Astrocyte (in vitro differentiated cells and primary cell): ENCODE results near the gene VWA2. TPM values are rescaled to one million over a fixed set of nuclear protein-coding genes. Genes with fewer than 3 reads are reported as not detected.

Experiments used
- DNase-seq: peaks from one replicate; pipeline ENCODE4 v3.0.0-alpha.2; 2010; ENCODE audit warnings: low read depth
- FAIRE-seq: peaks from 2 replicates; lab custom pipeline; 2011; peaks lifted over from hg19 to GRCh38; lab: Jason Lieb, UNC
- H2AFZ ChIP-seq: 2 replicates; pipeline ENCODE4 v1.6.0; 2012; ENCODE audit warnings: low read depth, low read length, inconsistent platforms
- H3K27ac ChIP-seq: 2 replicates; pipeline ENCODE4 v1.5.1; 2011; ENCODE audit warnings: low read depth, low read length, inconsistent platforms
- H3K27me3 ChIP-seq: 2 replicates; pipeline ENCODE4 v1.6.0; 2011; ENCODE audit warnings: low read length, inconsistent platforms; ENCODE audit not compliant: insufficient read depth
- H3K36me3 ChIP-seq: 2 replicates; pipeline ENCODE4 v1.5.1; 2011; ENCODE audit warnings: low read length, inconsistent platforms; ENCODE audit not compliant: insufficient read depth
- H3K4me1 ChIP-seq: 2 replicates; pipeline ENCODE4 v1.5.1; 2011; ENCODE audit warnings: low read length, inconsistent platforms; ENCODE audit not compliant: insufficient read depth
- H3K4me2 ChIP-seq: 2 replicates; pipeline ENCODE4 v1.6.0; 2012; ENCODE audit warnings: low read length, inconsistent platforms
- H3K4me3 ChIP-seq: 2 replicates; pipeline ENCODE4 v1.5.1; 2011; ENCODE audit warnings: low read depth, mild to moderate bottlenecking, low read length, inconsistent platforms; ENCODE audit not compliant: insufficient read depth
- H3K79me2 ChIP-seq: 2 replicates; pipeline ENCODE4 v1.6.0; 2012; ENCODE audit warnings: mild to moderate bottlenecking, low read length, inconsistent platforms; ENCODE audit not compliant: insufficient read depth
- H3K9ac ChIP-seq: 2 replicates; pipeline ENCODE4 v1.6.0; 2012; ENCODE audit warnings: mild to moderate bottlenecking, low read length, inconsistent platforms
- H3K9me3 ChIP-seq: 2 replicates; pipeline ENCODE4 v1.5.1; 2012; ENCODE audit warnings: low read depth, mild to moderate bottlenecking, low read length, inconsistent platforms; ENCODE audit not compliant: insufficient read depth
- H4K20me1 ChIP-seq: 2 replicates; pipeline ENCODE4 v1.6.0; 2012; ENCODE audit warnings: low read length, inconsistent platforms; ENCODE audit not compliant: insufficient read depth
- H3K27ac Mint-ChIP-seq: one replicate; pipeline ENCODE4 v1.8.0; 2021; ENCODE audit warnings: mild to moderate bottlenecking, mixed read lengths; ENCODE audit not compliant: unreplicated experiment
- H3K27me3 Mint-ChIP-seq: one replicate; pipeline ENCODE4 v1.8.0; 2021; ENCODE audit warnings: low read depth, mixed read lengths; ENCODE audit not compliant: unreplicated experiment
- H3K36me3 Mint-ChIP-seq: one replicate; pipeline ENCODE4 v1.8.0; 2021; ENCODE audit warnings: low read depth, mixed read lengths; ENCODE audit not compliant: unreplicated experiment
- H3K4me1 Mint-ChIP-seq: one replicate; pipeline ENCODE4 v1.8.0; 2021; ENCODE audit warnings: low read depth, mixed read lengths; ENCODE audit not compliant: unreplicated experiment
- H3K4me3 Mint-ChIP-seq: one replicate; pipeline ENCODE4 v1.8.0; 2021; ENCODE audit warnings: mild to moderate bottlenecking, moderate library complexity, mixed read lengths; ENCODE audit not compliant: unreplicated experiment
- H3K9me3 Mint-ChIP-seq: one replicate; pipeline ENCODE4 v1.8.0; 2021; ENCODE audit warnings: mild to moderate bottlenecking, mixed read lengths; ENCODE audit not compliant: unreplicated experiment
- EZH2 ChIP-seq: IDR thresholded peaks from 2 replicates; pipeline ENCODE4 v1.6.1; 2012; ENCODE audit warnings: mild to moderate bottlenecking, low read length, inconsistent platforms; ENCODE audit not compliant: insufficient read depth
- total RNA-seq: library from RNA; stranded (reverse); gene quantifications from 2 replicates; pipeline ENCODE4 v1.2.1, GENCODE V29; 2021
- TF ChIP-seq, protein P1 (sequence below): IDR thresholded peaks from 2 replicates; pipeline ENCODE4 v1.5.1; 2011; ENCODE audit warnings: low read depth, mild to moderate bottlenecking, inconsistent platforms, low read length, moderate library complexity; ENCODE audit not compliant: insufficient read depth

Gene VWA2
- total RNA-seq, 1 donor from 2014 or later, result 0.25 TPM

DNA sequence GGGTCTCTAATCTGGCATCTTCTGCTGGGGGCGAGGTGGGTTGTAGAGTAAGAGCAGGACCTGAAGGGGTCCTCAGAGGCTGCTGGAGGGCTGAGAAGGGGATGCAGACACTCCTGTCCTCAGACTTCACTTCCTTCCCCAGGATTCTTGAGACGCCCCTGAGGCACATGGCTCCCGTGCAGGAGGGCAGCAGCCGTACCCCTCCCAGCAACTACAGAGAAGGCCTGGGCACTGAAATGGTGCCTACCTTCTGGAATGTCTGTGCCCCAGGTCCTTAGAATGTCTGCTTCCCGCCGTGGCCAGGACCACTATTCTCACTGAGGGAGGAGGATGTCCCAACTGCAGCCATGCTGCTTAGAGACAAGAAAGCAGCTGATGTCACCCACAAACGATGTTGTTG, 52.0 kb downstream of the VWA2 start:
- H3K4me2 ChIP-seq, result no peak overlapping the region
- DNase-seq (no peak), FAIRE-seq (no peak)
- no peaks in the 10 kb centered on the region for H3K36me3 ChIP-seq
- H3K27me3 Mint-ChIP-seq, result no peaks in the 10 kb centered on the region
- H3K4me3 Mint-ChIP-seq, result no peak overlapping the region
- H3K9me3 ChIP-seq, result peaks cover 9% of the 10 kb centered on the region
- no peaks in the 10 kb centered on the region for H4K20me1 ChIP-seq
- H3K79me2 ChIP-seq, result no peaks in the 10 kb centered on the region
- H3K9me3 Mint-ChIP-seq, result peaks cover 18% of the 10 kb centered on the region
- no peaks in the 10 kb centered on the region for H3K4me1 Mint-ChIP-seq
- H3K27ac Mint-ChIP-seq, result no peak overlapping the region
- H3K4me3 ChIP-seq, result no peak overlapping the region
- no peak for TF ChIP-seq EZH2
- TF ChIP-seq, protein P1, sequence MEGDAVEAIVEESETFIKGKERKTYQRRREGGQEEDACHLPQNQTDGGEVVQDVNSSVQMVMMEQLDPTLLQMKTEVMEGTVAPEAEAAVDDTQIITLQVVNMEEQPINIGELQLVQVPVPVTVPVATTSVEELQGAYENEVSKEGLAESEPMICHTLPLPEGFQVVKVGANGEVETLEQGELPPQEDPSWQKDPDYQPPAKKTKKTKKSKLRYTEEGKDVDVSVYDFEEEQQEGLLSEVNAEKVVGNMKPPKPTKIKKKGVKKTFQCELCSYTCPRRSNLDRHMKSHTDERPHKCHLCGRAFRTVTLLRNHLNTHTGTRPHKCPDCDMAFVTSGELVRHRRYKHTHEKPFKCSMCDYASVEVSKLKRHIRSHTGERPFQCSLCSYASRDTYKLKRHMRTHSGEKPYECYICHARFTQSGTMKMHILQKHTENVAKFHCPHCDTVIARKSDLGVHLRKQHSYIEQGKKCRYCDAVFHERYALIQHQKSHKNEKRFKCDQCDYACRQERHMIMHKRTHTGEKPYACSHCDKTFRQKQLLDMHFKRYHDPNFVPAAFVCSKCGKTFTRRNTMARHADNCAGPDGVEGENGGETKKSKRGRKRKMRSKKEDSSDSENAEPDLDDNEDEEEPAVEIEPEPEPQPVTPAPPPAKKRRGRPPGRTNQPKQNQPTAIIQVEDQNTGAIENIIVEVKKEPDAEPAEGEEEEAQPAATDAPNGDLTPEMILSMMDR, result no peak
- no peaks in the 10 kb centered on the region for H3K4me1 ChIP-seq
- no peaks in the 10 kb centered on the region for H3K27me3 ChIP-seq
- H3K9ac ChIP-seq, result no peak overlapping the region
- H3K36me3 Mint-ChIP-seq, result peaks cover 32% of the 10 kb centered on the region
- H2AFZ ChIP-seq, result no peak overlapping the region
- H3K27ac ChIP-seq, result no peak overlapping the region

DNA sequence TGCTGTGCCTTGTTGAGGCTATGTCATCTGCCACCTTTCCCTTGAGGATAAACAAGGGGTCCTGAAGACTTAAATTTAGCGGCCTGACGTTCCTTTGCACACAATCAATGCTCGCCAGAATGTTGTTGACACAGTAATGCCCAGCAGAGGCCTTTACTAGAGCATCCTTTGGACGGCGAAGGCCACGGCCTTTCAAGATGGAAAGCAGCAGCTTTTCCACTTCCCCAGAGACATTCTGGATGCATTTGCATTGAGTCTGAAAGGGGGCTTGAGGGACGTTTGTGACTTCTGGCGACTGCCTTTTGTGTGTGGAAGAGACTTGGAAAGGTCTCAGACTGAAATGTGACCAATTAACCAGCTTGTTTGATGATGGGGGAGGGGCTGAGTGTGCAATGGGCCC, 52.5 kb downstream of the VWA2 start:
- Mint-ChIP-seq H3K27me3 (no peaks in the 10 kb centered on the region), H3K4me3 (no peak overlapping the region), H3K4me1 (no peaks in the 10 kb centered on the region), H3K27ac (no peak overlapping the region), H3K36me3 (peaks cover 37% of the 10 kb centered on the region), H3K9me3 (peaks cover 20% of the 10 kb centered on the region)
- DNase-seq (no peak), FAIRE-seq (no peak)
- no peak overlapping the region for H3K9ac ChIP-seq
- H3K27ac ChIP-seq, result no peak overlapping the region
- no peaks in the 10 kb centered on the region for H3K27me3 ChIP-seq
- H2AFZ ChIP-seq, result no peak overlapping the region
- H3K79me2 ChIP-seq, result no peaks in the 10 kb centered on the region
- no peaks in the 10 kb centered on the region for H4K20me1 ChIP-seq
- no peak for TF ChIP-seq EZH2
- TF ChIP-seq, protein P1, result no peak
- no peaks in the 10 kb centered on the region for H3K4me1 ChIP-seq
- H3K36me3 ChIP-seq, result no peaks in the 10 kb centered on the region
- peaks cover 9% of the 10 kb centered on the region for H3K9me3 ChIP-seq
- H3K4me3 ChIP-seq, result no peak overlapping the region
- no peak overlapping the region for H3K4me2 ChIP-seq

DNA sequence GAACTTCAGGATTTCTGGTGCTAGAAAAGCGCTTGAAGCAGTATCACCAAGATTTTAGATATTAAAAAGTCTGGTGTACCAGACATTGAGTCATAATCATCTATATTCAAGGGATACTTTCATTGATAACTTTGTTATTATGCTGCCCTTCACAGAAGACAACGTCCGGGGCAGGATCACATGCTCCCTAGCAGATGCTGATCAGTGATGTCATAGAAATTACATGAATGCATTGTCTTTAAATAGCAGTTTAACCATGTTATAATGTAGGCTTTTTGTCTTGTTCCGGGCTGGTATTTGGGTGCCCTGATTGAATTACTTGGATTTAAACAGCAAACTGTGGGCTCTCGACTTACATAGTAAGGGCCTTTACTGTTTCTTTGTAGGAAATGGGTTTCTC, 54.0 kb downstream of the VWA2 start:
- FAIRE-seq (no peak), DNase-seq (no peak)
- no peak overlapping the region for H3K9ac ChIP-seq
- H3K27me3 Mint-ChIP-seq, result no peaks in the 10 kb centered on the region
- no peak overlapping the region for H3K4me2 ChIP-seq
- no peaks in the 10 kb centered on the region for H3K4me1 Mint-ChIP-seq
- no peak overlapping the region for H2AFZ ChIP-seq
- H3K36me3 ChIP-seq, result no peaks in the 10 kb centered on the region
- H3K4me3 ChIP-seq, result no peak overlapping the region
- TF ChIP-seq, protein P1, result no peak
- no peak for TF ChIP-seq EZH2
- H3K79me2 ChIP-seq, result no peaks in the 10 kb centered on the region
- H3K4me1 ChIP-seq, result no peaks in the 10 kb centered on the region
- peaks cover 9% of the 10 kb centered on the region for H3K9me3 ChIP-seq
- no peaks in the 10 kb centered on the region for H4K20me1 ChIP-seq
- H3K4me3 Mint-ChIP-seq, result no peak overlapping the region
- H3K9me3 Mint-ChIP-seq, result peaks cover 27% of the 10 kb centered on the region
- H3K27me3 ChIP-seq, result no peaks in the 10 kb centered on the region
- H3K36me3 Mint-ChIP-seq, result peaks cover 48% of the 10 kb centered on the region
- H3K27ac Mint-ChIP-seq, result no peak overlapping the region
- no peak overlapping the region for H3K27ac ChIP-seq
